ENCODE measurements around the gene MYCT1.

GRCh38 chr6:152680879-152681517, 16.7 kb upstream of the MYCT1 start:
- TF ChIP-seq CTCF (IDR thresholded peaks at IDR 0.05) = no peak
- TF ChIP-seq POLR2A (IDR thresholded peaks at IDR 0.05) = no peak
- TF ChIP-seq EP300 (IDR thresholded peaks at IDR 0.05) = no peak

Data from ovary (tissue), 3 donors.